GM20431 (cell line): ENCODE data around the gene TPCN1.

Experiments
- in situ Hi-C: fragments of 300-500 bp; cut with MseI, MboI; formaldehyde crosslinking; loops from one replicate; pipeline ENCODE4 v1.15.0; 2020; ENCODE audit warnings: low sequenced_read_pairs; ENCODE audit not compliant: unreplicated experiment

The TPCN1 gene

DNA sequence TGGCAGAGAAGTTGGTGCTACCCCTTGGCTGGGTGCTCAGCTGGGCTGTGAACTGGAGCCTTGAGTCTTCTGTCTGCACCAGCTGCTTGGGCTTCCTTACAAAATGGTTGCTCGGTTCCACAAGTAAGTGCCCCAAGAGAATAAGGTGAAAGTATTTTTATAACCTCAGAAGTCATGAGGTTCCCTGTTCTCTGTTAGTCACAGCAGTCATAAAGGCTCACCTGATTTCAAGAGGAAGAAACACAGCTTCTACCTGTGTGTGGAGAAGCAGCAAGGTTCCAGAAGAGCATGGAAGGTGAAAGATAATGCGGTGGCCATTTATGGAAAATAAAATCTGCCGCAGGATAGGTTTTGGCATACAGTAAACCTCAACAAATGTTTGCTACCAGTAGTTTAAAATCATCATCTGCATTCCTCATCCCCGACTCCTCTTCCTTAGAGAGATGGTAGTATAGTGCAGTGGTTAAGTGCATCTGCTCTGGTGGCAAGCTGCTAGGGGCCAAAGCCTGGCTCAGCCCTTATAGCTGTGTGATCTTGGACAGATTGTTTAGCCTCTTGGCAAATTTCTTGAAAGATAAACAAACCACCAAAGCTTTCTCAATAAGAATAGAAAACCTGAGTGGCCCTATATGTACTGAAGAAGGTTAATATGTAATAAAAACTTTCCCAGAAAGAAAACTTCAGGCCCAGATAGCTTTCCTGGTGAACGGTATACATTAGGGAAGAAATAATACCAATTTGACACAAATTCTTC, 32.4 kb downstream of the TPCN1 start:
- in situ Hi-C loops: no loop called here

DNA sequence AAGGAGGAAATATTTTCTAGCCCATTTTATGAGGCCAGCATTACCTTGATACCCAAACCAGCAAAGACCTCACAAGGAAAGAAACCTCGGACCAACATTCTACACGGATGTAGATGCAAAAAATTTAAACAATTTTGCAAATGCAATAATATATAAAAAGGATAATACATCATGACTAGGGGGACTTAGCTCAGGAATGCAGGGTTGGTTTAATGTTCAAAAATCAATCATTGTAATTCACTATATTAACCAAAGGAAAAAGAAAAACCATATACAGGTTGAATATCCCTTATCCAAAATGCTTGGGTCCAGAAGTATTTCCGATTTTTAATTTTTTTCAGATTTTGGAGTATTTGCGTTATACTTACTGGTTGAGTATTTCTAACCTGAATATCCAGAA, 33.0 kb downstream of the TPCN1 start:
- in situ Hi-C loops: no loop called here

DNA sequence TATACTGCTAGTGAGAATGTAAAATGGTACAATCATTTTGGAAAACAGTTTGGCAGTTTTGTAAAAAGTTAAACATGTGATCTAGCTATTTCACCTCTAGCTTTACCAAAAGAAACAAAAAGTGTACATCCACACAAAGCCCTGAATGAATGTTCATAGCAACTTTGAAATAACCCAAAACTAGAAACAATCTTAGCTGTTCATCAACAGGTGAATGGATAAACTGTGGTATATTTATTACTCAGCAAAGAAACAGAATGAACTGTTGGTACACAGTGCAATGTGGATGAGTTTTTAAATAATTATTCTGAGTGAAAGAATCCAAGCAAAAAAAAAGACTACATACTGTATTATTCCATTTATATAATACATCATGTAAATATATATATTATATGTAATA, 36.3 kb downstream of the TPCN1 start:
- in situ Hi-C loops: no loop called here

DNA sequence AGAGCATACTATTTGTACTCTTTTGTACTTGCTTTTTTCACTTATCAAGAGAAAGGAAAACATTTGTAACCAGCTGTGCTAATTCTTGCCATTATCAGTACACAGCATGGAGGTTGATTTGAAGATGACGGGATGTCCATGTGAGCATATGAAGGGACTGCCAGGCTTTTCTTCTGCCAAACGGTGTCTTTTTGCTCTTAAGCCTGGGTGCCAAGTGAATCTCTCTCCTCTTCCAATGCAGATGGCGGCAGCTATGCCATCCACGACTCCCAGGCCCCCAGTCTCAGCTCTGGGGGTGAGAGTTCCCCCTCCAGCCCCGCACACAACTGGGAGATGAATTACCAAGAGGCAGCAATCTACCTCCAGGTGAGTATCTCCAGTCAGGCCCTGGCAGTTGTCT, 38.9 kb downstream of the TPCN1 start:
- in situ Hi-C loops: no loop called here

DNA sequence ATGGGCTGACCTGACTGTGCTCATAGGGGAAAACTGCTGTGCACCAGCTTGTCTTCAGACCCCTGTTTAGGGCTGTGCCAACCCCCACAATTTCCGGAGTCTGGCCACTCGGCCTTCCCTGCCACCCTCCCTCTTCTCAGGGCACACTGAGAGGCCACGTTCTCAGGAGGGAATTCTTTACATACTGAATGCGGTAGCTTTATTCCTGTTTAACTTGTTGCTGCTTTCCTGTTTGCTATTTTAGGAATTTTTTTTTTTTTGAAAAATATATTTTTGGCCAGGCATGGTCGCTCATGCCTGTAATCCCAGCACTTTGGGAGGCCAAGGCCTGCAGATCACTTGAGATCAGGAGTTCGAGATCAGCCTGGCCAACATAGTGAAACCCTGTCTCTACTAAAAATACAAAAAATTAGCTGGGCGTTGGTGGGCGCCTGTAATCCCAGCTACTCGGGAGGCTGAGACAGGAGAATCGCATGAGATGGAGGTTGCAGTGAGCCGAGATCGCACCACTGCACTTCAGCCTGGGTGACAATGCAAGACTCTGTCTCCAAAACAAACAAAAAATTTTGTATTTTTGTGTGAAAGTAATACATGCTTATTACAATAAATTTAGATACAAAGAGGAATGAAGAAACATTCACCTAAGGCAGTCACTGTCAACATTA, 39.5 kb downstream of the TPCN1 start:
- in situ Hi-C loops: no loop called here

DNA sequence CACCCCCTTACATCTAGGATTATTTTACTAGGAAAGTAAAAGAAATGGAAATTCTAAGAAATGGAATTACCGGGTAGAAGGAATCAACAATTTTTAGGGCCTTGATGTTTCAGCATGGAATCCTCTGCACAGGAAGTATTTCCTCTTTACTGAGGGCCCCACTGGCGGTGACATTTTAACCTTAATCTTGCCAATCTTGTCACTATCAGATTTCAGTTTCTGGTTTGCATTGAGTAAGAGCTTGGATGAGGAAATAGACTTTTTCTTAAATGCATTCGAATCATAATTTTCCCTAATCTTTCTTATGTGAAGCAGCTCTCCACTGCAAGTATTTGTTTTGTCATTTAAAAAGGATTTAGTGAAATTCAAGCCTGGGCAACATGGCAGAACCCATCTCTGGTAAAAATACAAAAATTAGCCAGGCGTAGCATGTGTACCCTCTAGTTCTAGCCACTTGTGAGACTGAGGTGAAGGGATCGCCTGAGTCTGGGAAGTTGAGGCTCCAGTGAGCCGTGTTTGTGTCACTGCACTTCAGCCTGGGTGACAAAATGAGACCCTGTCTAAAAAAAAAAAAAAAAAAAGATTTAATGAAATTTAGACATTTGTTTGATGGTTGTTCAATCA, 40.7 kb downstream of the TPCN1 start:
- in situ Hi-C loops: no loop called here

DNA sequence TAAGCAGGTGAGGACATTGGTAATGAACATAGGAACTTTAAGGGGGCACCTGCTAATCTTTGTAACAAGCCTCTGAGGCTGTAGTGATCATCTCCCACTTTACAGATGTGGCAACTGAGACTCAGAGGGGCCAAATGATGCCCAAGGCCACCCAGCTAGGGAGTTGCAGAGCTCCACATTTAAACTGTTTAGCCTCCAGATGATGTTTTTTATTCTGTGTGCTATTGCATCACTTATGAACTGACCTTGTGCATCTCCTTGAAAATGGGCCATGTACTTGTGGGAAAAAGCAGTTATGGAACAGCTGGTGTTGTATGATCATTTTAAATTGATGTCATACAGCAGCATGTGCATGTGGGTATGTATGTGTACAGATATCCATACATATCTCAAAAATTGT, 41.4 kb downstream of the TPCN1 start:
- in situ Hi-C loops: no loop called here

DNA sequence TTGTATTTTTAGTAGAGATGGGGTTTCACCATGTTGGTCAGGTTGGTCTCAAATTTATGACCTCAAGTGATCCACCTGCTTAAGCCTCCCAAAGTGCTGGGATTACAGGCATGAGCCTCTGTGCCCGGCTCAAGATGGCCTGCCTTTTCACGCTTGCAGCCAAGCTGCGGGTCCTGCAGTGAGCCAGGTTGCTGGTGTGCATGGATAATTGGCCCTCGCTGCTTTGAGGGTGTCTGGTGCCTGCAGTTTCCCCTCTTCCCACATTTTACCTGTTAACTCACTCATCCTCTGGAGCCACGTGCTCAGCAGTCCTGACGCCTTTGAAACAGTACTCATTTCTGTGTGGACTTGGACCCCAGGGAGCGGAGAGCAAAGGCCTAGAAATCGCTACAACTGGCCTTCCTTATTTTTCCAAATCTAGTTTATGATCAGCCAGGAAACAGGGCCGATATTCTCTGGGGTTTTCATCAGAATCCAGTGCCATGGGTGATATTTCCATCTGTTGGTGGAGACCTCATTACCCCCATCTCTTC, 42.2 kb downstream of the TPCN1 start:
- in situ Hi-C loops: no loop called here

DNA sequence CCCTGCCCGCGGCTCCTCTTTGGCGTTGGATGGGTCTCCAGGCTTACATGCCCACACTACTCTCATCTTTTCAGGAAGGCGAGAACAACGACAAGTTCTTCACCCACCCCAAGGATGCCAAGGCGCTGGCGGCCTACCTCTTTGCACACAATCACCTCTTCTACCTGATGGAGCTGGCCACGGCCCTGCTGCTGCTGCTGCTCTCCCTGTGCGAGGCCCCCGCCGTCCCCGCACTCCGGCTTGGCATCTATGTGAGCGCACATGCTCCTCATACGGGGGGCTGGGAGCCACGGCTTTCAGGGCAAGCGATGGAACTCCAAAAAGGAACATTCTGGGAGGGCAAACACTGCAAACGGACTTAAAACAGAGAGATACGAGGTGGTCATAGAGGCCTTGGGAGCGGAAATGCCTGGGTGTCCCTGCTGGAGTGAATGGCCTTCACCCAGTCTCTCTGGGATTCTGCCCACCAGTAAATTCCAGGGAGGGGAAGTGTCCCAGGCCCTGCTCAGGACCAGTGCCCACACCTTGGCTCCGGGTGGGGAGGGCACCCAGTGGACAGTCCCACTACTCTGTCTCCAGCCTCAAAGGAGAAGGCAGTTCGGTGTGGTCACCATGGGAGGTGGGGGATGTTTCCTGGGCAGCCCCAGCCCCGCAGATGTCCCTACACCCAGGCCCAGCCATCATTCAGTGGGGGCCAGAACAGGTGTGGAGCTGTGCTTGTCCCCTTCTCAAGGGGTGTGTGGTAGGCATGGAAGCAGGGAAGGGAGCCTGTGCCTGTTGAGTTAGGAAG, 45.0 kb downstream of the TPCN1 start:
- in situ Hi-C loops: no loop called here

DNA sequence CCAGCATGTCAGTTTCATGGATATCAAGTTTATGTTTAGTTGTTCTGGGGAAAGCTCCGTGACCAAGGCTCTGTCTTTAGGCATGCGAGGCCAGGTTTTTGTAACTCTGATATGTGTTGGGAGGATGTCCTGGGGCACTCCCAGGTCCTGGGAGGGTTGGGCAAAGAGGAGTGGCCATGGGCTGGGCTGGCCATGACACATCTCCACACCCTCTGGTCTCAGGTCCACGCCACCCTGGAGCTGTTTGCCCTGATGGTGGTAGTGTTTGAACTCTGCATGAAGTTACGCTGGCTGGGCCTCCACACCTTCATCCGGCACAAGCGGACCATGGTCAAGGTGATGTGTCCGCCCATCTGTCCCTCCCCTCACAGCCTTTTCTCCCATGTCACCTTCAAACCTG, 46.4 kb downstream of the TPCN1 start:
- in situ Hi-C loops: no loop called here

DNA sequence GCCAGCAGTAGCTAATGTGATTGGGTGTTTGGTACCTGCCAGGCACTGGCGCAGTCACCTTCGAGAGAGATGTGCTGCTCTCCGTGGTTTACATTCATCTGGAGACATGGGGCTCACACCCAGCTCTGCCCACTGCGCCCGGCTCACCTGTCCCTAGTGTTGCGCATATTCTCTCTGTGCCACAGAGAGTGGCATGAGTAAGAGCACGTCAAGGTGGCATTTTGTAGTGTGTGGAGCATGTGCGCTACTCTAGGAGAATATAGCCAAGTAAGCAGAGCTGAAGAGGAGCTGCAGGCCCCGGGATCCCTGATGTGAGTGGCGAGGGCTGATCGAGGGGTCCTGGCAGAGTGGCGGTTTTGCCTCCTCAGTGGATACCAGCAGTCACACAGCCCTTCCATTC, 46.9 kb downstream of the TPCN1 start:
- in situ Hi-C loops: no loop called here

DNA sequence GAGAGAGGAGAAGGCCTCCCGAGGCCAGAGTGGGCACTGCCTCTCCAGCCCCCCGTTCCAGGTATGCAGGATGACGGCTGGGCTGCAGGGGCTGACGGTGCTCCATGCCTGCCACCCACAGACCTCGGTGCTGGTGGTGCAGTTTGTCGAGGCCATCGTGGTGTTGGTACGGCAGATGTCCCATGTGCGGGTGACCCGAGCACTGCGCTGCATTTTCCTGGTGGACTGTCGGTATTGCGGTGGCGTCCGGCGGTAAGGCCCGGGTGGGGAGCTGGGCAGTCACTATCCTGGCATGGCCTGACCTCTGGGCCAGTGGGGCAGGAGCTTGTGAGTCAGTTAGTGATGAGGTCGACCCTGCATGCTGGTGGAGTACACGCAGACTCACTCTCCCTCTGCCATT, 47.4 kb downstream of the TPCN1 start:
- in situ Hi-C loops: no loop called here

DNA sequence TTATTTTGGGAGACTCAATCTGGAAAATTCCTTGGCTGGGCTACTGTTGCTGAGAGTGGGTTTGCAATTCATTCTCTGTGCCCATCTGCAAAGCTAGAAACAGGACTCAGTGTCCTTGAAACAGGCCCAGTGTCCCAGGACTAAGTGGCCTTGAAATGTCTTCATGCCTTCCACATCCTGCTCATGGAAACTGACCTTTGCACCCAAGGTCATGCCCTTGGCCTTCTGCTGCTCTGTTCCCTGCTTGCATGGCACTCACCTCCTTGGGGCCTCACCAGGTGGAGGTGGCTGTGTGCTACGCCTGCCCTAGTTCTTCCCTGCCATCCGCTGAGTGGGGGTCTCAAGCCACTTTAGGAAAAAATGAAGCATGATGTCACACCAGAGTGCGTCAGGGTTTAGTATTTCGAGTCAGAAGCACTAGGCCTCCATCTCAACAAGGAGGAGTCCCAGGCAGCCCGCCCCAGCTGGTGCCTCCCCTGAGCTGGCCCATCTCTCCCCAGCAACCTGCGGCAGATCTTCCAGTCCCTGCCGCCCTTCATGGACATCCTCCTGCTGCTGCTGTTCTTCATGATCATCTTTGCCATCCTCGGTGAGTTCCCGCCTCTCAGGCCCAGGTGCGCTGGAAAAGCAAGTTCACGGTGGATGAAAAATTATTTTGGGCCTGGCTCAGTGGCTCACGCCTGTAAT, 48.1 kb downstream of the TPCN1 start:
- in situ Hi-C loops: no loop called here

DNA sequence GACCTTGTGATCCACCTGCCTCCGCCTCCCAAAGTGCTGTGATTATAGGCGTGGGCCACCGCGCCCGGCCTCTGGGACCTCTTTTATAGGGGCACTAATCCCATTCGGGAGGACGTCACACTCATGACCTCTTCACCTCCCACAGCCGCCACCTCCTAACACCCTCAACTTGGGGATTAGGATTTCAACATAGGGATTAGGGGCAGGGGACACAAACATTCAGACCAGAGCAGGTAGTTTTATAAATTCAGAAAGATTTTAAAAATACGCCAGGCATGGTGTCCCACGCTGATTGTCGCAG, 49.4 kb downstream of the TPCN1 start:
- in situ Hi-C loops: no loop called here

DNA sequence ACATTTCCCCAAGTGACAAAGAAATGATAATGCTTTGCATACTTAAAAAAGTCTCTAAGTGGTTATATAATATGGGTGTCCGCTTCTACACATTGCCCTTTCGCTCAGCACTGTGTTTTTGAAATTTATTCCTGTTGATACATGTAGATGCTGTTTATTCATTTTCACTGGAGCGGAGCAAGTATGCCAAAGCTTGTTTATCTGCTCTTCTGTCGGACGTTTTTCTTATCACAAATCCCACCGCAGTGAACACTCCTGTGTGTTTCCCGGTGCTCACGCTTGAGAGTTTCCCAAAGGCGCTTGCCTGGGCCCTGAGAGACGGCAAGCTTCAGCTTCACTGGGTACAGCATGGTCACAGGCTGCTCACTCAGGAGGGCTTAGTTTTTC, 50.2 kb downstream of the TPCN1 start:
- in situ Hi-C loops: no loop called here

DNA sequence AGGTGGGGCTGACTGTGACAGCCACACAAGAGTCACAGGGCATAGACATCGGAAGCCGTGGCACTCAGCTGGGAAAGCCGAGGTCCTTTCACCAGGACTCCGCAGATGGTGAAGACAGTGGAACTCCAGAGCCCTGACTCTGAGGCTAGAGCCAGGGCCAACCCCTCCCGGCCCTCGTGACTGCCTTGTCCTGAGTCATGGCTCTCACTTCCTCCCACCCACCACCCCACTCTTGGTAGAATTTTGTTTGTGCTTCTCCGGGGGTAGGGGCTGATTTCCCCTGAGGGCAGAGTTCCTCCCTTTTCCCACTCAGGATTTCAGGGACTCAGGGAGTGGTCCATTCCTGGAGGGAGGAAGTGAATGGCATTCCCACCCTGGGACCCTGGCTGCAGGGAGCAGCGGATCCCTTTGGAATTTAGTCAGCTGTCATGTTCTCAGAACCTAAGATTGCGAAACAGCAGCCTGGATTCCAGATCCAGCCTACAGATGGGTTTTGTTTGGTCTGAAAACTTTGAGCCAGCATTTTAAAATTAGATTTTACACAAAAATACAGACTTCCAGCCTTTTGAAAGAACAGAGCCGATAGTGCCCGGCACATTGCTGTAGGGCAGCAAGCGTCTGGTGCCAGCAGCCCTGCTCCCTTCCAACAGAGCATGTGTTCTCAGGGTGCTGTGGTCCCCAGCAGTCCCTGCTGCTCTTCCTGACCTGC, 50.7 kb downstream of the TPCN1 start:
- in situ Hi-C loops: no loop called here

DNA sequence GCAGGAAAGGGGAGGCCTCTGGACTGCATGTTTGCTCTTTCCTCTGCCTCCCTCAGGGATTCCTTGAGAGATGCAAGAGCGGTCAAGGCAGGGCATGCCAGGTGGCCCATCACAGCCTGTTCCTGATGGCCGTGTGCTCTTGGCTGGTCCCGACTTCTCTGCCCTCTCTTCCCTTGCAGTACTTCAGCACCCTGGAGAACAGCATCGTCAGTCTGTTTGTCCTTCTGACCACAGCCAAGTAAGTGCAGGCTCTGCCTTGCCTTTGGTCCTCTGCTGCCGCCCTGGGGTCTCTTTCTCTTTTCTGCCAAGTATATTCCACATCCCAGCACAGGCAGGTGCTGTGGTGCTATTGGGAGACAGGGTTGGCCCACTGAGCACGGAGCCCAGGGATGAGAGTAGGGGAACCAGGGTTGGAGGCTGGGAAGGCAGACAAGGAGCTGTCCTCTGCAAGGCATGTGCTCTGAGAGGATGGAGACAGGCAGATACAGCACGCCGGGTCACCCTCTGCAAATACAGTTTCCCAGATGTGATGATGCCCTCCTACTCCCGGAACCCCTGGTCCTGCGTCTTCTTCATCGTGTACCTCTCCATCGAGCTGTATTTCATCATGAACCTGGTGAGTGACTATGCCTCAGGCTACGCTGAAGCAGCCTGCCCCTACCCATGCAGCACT, 51.9 kb downstream of the TPCN1 start:
- in situ Hi-C loops: no loop called here

DNA sequence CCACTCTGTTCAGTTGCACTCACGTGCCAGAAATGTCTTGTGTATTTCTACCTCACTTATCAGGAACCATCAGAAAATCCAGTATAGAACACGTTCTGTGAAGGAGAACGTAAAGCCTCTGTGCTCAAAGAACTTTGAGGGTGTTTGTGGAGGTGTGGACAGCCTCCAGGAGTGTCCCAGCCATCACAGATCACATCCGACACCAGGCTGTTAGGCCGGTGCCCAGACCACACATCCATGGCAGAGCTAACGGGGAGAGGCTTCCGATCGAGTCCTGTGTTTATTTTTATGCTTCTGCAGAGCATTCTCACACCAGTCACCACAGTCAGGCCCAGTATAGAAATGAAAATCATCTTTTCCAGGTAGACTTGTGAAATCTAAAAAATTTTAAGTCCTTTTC, 53.6 kb downstream of the TPCN1 start:
- in situ Hi-C loops: no loop called here

DNA sequence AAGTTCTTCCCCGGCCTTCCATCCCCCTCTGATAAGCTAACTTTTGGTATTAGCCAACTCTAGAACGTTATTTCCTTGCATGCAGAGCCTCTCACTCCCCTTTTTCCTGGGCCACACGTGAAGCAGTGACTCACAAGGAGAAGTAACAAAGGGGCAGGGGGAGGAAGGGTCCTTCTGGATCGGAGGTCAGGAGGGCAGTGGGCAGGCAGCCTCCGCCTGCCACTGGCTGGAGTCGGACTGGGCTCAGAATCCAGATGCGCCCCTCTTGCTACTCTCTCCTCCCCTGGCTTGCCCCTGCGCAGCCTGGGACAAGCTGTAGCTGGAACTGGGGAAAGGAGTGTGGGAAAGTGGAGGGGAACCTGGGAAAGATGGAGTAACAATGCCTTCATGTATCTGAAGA, 55.0 kb downstream of the TPCN1 start:
- in situ Hi-C loops: no loop called here
